ENCODE results near the gene PDE6G.

PDE6G gene

GRCh38 chr17:81608605-81609004 lies 47.7 kb downstream of the PDE6G start:
- TF ChIP-seq YY1 (IDR thresholded peaks at IDR 0.05; ENCODE audit: low read depth) = no peak
- TF ChIP-seq CEBPB (IDR thresholded peaks at IDR 0.05) = no peak
- TF ChIP-seq FOXM1 (IDR thresholded peaks at IDR 0.05; ENCODE audit: borderline replicate concordance, low read depth) = no peak
- no peak for TF ChIP-seq RAD21 (IDR thresholded peaks at IDR 0.05; ENCODE audit: low read depth)
- no peak for TF ChIP-seq ZBTB7A (IDR thresholded peaks at IDR 0.05; ENCODE audit: low read depth)
- no peak for TF ChIP-seq REST (IDR thresholded peaks at IDR 0.05; ENCODE audit: low read depth)
- no peak for TF ChIP-seq TAF1 (IDR thresholded peaks at IDR 0.05; ENCODE audit: low read depth)
- TF ChIP-seq CREB1 (IDR thresholded peaks at IDR 0.05; ENCODE audit: low read depth) = no peak
- TF ChIP-seq MAX (IDR thresholded peaks at IDR 0.05) = no peak

- TF ChIP-seq RAD21 (IDR thresholded peaks at IDR 0.05; ENCODE audit: low read depth) (no peak), ZBTB7A (IDR thresholded peaks at IDR 0.05; ENCODE audit: low read depth) (no peak), FOXM1 (IDR thresholded peaks at IDR 0.05; ENCODE audit: borderline replicate concordance, low read depth) (no peak), TCF12 (IDR thresholded peaks at IDR 0.05; ENCODE audit: low read depth) (no peak), CREB1 (IDR thresholded peaks at IDR 0.05; ENCODE audit: low read depth) (no peak), CEBPB (IDR thresholded peaks at IDR 0.05) (no peak), USF1 (IDR thresholded peaks at IDR 0.05) (no peak), EP300 (IDR thresholded peaks at IDR 0.05; ENCODE audit: borderline replicate concordance) (no peak), TAF1 (IDR thresholded peaks at IDR 0.05; ENCODE audit: low read depth) (no peak), EGR1 (IDR thresholded peaks at IDR 0.05) (no peak), REST (IDR thresholded peaks at IDR 0.05; ENCODE audit: low read depth) (no peak), TEAD4 (IDR thresholded peaks at IDR 0.05) (no peak), YY1 (IDR thresholded peaks at IDR 0.05; ENCODE audit: low read depth) (no peak), NFIC (IDR thresholded peaks at IDR 0.05) (no peak), MAX (IDR thresholded peaks at IDR 0.05) (no peak)
Measured at GRCh38 chr17:81608082-81608481, 48.3 kb downstream of the PDE6G start.

GRCh38 chr17:81607431-81607830 lies 48.9 kb downstream of the PDE6G start:
- TF ChIP-seq YY1 (IDR thresholded peaks at IDR 0.05; ENCODE audit: low read depth) (no peak), EP300 (IDR thresholded peaks at IDR 0.05; ENCODE audit: borderline replicate concordance) (no peak), ZBTB7A (IDR thresholded peaks at IDR 0.05; ENCODE audit: low read depth) (no peak), CREB1 (IDR thresholded peaks at IDR 0.05; ENCODE audit: low read depth) (no peak), NFIC (IDR thresholded peaks at IDR 0.05) (no peak), TEAD4 (IDR thresholded peaks at IDR 0.05) (no peak), TAF1 (IDR thresholded peaks at IDR 0.05; ENCODE audit: low read depth) (no peak), USF1 (IDR thresholded peaks at IDR 0.05) (no peak), MAX (IDR thresholded peaks at IDR 0.05) (no peak), FOXM1 (IDR thresholded peaks at IDR 0.05; ENCODE audit: borderline replicate concordance, low read depth) (no peak), CEBPB (IDR thresholded peaks at IDR 0.05) (no peak), TCF12 (IDR thresholded peaks at IDR 0.05; ENCODE audit: low read depth) (no peak), RAD21 (IDR thresholded peaks at IDR 0.05; ENCODE audit: low read depth) (no peak)

- TF ChIP-seq RAD21 (IDR thresholded peaks at IDR 0.05; ENCODE audit: low read depth) (no peak), REST (IDR thresholded peaks at IDR 0.05; ENCODE audit: low read depth) (no peak), TEAD4 (IDR thresholded peaks at IDR 0.05) (no peak; the same call in 1 of the 2 replicates), TAF1 (IDR thresholded peaks at IDR 0.05; ENCODE audit: low read depth) (no peak), ZBTB7A (IDR thresholded peaks at IDR 0.05; ENCODE audit: low read depth) (no peak), YY1 (IDR thresholded peaks at IDR 0.05; ENCODE audit: low read depth) (no peak), TCF12 (IDR thresholded peaks at IDR 0.05; ENCODE audit: low read depth) (no peak), CREB1 (IDR thresholded peaks at IDR 0.05; ENCODE audit: low read depth) (no peak)
Measured at GRCh38 chr17:81603846-81604610, 52.3 kb downstream of the PDE6G start.
